Parathyroid adenoma (tissue), 2 donors: ENCODE data around the gene GFM1.

ENCODE experiments used
- H2AFZ ChIP-seq: fragments of 300-600 bp; sonication (generic); one replicate; pipeline ENCODE4 v1.7.0; 2017; ENCODE audit warnings: antibody characterized with exemption, mild to moderate bottlenecking
- H3K27ac ChIP-seq: fragments of 300-600 bp; sonication (generic); one replicate; pipeline ENCODE4 v1.7.0; 2017
- H3K27me3 ChIP-seq: fragments of 300-600 bp; sonication (generic); one replicate; pipeline ENCODE4 v1.7.0; 2017; ENCODE audit warnings: low read length; ENCODE audit not compliant: control insufficient read depth, insufficient read depth
- H3K36me3 ChIP-seq: fragments of 300-600 bp; sonication (generic); one replicate; pipeline ENCODE4 v1.7.0; 2017; ENCODE audit warnings: low read length; ENCODE audit not compliant: control insufficient read depth, insufficient read depth
- H3K4me1 ChIP-seq: fragments of 300-600 bp; sonication (generic); one replicate; pipeline ENCODE4 v1.7.0; 2017; ENCODE audit warnings: control low read depth
- H3K4me2 ChIP-seq: fragments of 300-600 bp; sonication (generic); one replicate; pipeline ENCODE4 v1.7.0; 2017; ENCODE audit warnings: low read length
- H3K4me3 ChIP-seq: fragments of 300-600 bp; sonication (generic); one replicate; pipeline ENCODE4 v1.7.0; 2017; ENCODE audit warnings: low read depth, low read length
- H3K79me2 ChIP-seq: fragments of 300-600 bp; sonication (generic); one replicate; pipeline ENCODE4 v1.7.0; 2017; ENCODE audit warnings: control low read depth
- H3K9ac ChIP-seq: fragments of 300-600 bp; sonication (generic); one replicate; pipeline ENCODE4 v1.7.0; 2017; ENCODE audit warnings: mild to moderate bottlenecking
- H3K9me3 ChIP-seq: fragments of 300-600 bp; sonication (generic); one replicate; pipeline ENCODE4 v1.7.0; 2017; ENCODE audit warnings: low read length; ENCODE audit not compliant: control insufficient read depth
- TF ChIP-seq, protein P1 (sequence below): fragments of 300-600 bp; sonication (generic); IDR thresholded peaks from one replicate; pipeline ENCODE4 v1.7.0; 2017; ENCODE audit warnings: antibody characterized with exemption, mild to moderate bottlenecking
- donor health status: primary hyperparathyroidism.

The GFM1 gene

DNA sequence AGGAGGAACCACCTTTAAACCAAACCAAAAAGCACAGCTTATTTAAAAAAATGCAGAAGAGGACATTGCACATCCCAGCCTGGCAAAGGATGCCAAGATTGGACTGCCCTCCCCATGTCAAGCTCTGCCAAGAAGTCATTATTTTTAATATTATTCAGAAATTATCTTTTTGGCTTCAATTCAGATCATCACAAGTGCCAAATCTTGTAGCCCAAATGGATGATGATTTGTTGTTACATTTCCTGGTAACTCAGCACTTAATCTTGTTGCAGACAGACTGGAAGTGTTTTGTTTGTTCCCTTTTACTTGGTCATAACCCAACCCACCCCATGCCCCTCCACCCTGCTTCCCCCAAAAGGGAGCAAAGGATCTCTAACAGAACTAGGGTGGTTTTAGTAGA is 56.2 kb downstream of the GFM1 start:
- H3K4me1 ChIP-seq, result no peaks in the 10 kb centered on the region
- no peak overlapping the region for H3K4me2 ChIP-seq
- TF ChIP-seq, protein P1, sequence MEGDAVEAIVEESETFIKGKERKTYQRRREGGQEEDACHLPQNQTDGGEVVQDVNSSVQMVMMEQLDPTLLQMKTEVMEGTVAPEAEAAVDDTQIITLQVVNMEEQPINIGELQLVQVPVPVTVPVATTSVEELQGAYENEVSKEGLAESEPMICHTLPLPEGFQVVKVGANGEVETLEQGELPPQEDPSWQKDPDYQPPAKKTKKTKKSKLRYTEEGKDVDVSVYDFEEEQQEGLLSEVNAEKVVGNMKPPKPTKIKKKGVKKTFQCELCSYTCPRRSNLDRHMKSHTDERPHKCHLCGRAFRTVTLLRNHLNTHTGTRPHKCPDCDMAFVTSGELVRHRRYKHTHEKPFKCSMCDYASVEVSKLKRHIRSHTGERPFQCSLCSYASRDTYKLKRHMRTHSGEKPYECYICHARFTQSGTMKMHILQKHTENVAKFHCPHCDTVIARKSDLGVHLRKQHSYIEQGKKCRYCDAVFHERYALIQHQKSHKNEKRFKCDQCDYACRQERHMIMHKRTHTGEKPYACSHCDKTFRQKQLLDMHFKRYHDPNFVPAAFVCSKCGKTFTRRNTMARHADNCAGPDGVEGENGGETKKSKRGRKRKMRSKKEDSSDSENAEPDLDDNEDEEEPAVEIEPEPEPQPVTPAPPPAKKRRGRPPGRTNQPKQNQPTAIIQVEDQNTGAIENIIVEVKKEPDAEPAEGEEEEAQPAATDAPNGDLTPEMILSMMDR, result no peak
- no peak overlapping the region for H3K27ac ChIP-seq
- no peak overlapping the region for H3K9ac ChIP-seq
- H3K79me2 ChIP-seq, result no peaks in the 10 kb centered on the region
- H3K4me3 ChIP-seq, result no peak overlapping the region
- H3K36me3 ChIP-seq, result no peaks in the 10 kb centered on the region
- H3K9me3 ChIP-seq, result no peaks in the 10 kb centered on the region
- H2AFZ ChIP-seq, result no peak overlapping the region
- no peaks in the 10 kb centered on the region for H3K27me3 ChIP-seq

DNA sequence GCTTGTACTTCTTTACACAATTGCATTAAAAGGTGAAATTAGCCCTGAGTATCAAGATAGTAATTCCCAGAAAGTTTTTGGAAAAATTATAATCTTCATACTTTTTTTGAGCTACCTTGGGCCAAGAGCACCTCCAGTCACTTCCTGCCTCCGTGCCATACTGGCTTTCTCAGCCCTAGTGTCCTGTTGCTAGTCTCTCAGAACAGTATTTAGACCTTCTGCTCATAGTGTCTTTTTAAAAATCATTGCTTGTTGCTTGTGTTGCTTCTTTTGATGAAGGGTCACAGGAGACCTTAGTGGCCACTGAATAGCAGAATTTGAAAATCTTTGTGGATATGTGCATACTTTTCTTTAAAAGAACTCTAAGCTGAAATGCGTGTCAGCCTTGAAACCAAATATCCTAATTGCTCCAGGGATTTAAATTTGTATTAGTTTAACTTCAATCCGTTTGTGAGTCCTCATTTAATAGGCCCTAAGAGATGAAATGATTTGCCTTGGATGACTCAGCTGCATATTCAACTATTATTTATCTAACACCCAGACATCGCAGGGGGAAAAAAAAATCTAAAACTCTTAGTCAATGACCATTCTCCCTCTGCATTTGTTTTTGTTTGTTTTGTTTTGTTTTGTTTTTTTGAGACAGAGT is 57.2 kb downstream of the GFM1 start:
- Histone ChIP-seq H3K27ac (no peak overlapping the region), H3K27me3 (no peaks in the 10 kb centered on the region), H3K4me3 (no peak overlapping the region), H3K36me3 (no peaks in the 10 kb centered on the region), H3K4me2 (no peak overlapping the region), H3K4me1 (no peaks in the 10 kb centered on the region), H2AFZ (no peak overlapping the region), H3K9me3 (no peaks in the 10 kb centered on the region), H3K79me2 (no peaks in the 10 kb centered on the region), H3K9ac (no peak overlapping the region)
- TF ChIP-seq, protein P1, result no peak

DNA sequence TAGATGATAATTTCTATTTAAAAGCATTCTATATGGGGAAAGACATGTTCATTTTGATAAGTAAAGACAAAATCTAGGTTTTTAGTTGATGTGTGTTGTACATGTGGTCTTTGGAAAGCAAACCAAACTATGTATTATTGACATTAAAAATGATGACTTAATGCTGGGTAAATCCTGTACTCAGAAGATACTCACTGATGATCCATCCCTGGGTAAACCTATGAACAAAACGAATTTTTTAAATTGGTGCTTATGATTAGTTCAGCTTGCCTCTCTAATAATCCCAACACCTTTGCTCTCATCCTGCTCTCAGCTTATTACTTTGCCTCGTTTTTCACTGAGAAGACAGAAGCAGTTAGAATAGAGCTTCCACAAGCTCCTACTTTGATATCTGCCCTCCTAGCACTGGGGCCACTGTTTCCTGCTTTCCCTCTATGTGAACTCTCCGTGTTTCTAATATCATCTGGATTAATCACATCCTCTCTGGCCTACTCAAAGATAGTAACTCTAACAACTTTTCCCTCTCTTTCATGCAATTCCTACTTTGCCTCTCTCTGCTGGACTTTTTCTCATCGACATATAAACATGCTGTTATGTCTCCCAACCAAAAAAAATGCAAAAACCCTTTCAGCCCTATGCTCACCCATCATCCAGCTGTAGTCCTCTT is 58.6 kb downstream of the GFM1 start:
- TF ChIP-seq, protein P1, result no peak
- H3K79me2 ChIP-seq, result no peaks in the 10 kb centered on the region
- no peak overlapping the region for H3K4me2 ChIP-seq
- no peaks in the 10 kb centered on the region for H3K36me3 ChIP-seq
- H3K27ac ChIP-seq, result no peak overlapping the region
- H3K27me3 ChIP-seq, result no peaks in the 10 kb centered on the region
- H3K9ac ChIP-seq, result no peak overlapping the region
- H3K9me3 ChIP-seq, result no peaks in the 10 kb centered on the region
- H2AFZ ChIP-seq, result no peak overlapping the region
- H3K4me3 ChIP-seq, result no peak overlapping the region
- no peaks in the 10 kb centered on the region for H3K4me1 ChIP-seq

DNA sequence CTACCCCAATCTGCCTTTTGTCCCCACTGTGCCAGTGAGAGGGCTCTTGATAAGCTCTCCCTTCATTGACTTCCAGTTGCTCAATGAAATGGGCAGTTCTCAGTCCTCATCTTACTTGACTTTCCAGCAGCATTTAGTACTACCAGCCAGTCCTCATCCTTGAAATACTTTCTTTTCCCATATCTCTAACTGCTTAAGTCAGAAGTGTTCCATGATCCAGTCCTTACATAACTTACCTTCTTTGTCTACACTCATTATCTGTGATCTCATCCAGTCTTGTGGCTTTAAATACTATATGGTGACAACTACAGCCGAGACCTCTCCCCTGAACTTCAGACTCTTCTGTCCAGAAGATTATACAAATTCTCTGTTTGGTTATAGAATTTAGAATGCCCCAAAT is 59.2 kb downstream of the GFM1 start:
- no peak overlapping the region for H3K9ac ChIP-seq
- no peak overlapping the region for H3K27ac ChIP-seq
- no peak overlapping the region for H2AFZ ChIP-seq
- no peaks in the 10 kb centered on the region for H3K79me2 ChIP-seq
- H3K36me3 ChIP-seq, result no peaks in the 10 kb centered on the region
- H3K4me1 ChIP-seq, result no peaks in the 10 kb centered on the region
- no peaks in the 10 kb centered on the region for H3K9me3 ChIP-seq
- H3K4me3 ChIP-seq, result no peak overlapping the region
- H3K4me2 ChIP-seq, result no peak overlapping the region
- H3K27me3 ChIP-seq, result no peaks in the 10 kb centered on the region
- TF ChIP-seq, protein P1, result no peak

DNA sequence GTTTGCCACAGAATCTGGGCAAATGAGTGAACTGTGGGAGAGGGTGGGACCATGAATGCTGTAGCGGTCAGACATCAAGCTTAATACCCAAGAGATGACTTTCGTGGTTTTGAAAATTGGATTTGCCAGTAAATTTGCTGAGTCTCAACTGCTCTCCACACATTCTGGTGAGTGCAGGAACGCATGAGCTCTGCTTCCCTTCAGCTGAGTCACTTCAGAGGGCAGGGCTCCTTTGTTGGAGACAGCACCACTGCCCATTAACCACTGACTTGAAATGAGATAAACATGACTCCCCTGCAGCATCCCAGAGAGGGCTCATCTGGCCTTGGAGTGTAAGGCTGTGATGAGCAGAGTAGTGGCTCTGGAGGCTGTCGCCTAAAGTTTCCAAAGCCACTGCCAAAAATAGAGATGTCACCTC is 65.3 kb downstream of the GFM1 start:
- Histone ChIP-seq H3K4me3 (no peak overlapping the region), H3K79me2 (no peaks in the 10 kb centered on the region), H2AFZ (no peak overlapping the region), H3K27me3 (no peaks in the 10 kb centered on the region), H3K4me2 (no peak overlapping the region), H3K9ac (no peak overlapping the region), H3K4me1 (no peaks in the 10 kb centered on the region), H3K9me3 (no peaks in the 10 kb centered on the region), H3K27ac (no peak overlapping the region), H3K36me3 (no peaks in the 10 kb centered on the region)
- TF ChIP-seq, protein P1, result no peak
